Ovary (tissue), 3 donors: Measurements from ENCODE around the gene RBFA.

Experiments
- POLR2A ChIP-seq: fragments of 450-650 bp; IDR thresholded peaks from one replicate; pipeline ENCODE4 v1.6.1; 2017; ENCODE audit warnings: antibody characterized with exemption, mild to moderate bottlenecking, moderate library complexity
- TF ChIP-seq, protein P1 (sequence below), 3 donors: fragments of 450-650 bp in 2 of 3; fragments of 200-600 bp in 1 of 3; IDR thresholded peaks; one replicate each; pipeline versions ENCODE4 v1.5.1 to v1.8.0; 2016 to 2022; ENCODE audit warnings: antibody characterized with exemption in 3 of 3, mild to moderate bottlenecking in 1 of 3
- donor health status: DM: no; HTN: no; CAD: no.

DNA sequence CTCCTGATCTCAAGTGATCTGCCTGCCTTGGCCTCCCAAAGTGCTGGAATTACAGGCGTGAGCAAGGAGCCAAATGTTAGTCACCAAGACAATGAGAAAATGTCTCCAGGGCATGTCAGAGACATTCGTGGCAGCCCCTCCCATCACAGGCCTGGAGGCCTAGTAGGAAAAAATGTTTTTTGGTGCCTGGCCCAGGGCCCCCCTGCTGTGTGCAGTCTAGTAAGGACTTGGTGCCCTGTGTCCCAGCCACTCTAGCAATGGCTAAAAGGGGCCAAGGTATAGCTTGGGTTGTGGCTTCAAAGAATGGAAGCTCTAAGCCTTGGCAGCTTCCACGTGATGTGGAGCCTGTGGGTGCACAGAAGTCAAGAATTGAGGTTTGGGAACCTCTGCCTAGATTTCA is 33.4 kb upstream of the RBFA start:
- TF ChIP-seq, protein P1, sequence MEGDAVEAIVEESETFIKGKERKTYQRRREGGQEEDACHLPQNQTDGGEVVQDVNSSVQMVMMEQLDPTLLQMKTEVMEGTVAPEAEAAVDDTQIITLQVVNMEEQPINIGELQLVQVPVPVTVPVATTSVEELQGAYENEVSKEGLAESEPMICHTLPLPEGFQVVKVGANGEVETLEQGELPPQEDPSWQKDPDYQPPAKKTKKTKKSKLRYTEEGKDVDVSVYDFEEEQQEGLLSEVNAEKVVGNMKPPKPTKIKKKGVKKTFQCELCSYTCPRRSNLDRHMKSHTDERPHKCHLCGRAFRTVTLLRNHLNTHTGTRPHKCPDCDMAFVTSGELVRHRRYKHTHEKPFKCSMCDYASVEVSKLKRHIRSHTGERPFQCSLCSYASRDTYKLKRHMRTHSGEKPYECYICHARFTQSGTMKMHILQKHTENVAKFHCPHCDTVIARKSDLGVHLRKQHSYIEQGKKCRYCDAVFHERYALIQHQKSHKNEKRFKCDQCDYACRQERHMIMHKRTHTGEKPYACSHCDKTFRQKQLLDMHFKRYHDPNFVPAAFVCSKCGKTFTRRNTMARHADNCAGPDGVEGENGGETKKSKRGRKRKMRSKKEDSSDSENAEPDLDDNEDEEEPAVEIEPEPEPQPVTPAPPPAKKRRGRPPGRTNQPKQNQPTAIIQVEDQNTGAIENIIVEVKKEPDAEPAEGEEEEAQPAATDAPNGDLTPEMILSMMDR (IDR thresholded peaks at IDR 0.05) = no peak
- TF ChIP-seq POLR2A = no peak
